ENCODE data around the gene MESP1.
A peak's percentile ranks its signal among the peaks of the same experiment; 100 is the strongest.

The MESP1 gene

DNA sequence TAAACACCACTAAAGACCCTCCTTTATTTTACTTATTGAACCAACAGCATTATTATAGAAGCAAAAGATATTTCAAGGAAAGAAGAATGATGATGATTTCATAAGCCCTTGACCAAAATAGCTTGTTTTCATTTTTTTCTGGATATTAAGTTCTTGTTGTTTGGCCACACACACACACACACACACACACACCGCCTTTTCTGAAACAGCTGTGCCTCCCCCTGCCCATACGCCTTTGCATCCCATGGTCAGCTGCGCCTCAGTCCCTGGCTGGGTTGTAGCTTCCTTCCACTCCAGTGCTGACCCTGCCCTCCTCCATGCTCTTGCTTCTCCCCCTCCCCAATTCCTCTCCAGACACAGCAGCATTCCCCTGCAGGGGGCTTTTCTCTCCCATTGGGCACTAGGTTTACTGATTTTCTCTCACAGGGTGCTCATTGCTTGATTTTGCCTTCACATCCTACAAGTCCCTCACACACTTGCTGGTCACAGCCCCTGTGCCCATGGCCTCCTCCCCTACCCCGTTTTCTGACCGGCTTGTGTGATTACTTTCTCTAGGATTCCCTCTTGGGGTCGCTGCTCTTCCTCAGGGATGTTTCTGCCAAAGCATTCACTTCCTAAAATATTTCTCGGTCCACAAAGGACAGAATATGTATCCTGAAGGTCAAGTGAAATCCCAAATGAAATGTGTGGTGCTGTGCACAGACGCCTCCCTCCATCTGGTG lies 18.4 kb downstream of the MESP1 start:
- Histone ChIP-seq H3K36me3 (ENCODE audit: control insufficient read depth in 1 of 2, insufficient read depth in 2 of 2, low read depth in 1 of 2, low read length in 2 of 2) (no peaks in the 10 kb centered on the region), H3K9ac (ENCODE audit: low read length) (no peak overlapping the region), H3K14ac (ENCODE audit: low read length in 2 of 2) (no peak overlapping the region), H2BK5ac (ENCODE audit: low read depth, low read length, poor library complexity, severe bottlenecking) (no peak overlapping the region), H3K27ac (ENCODE audit: low read length, poor library complexity, severe bottlenecking) (no peak overlapping the region), H2BK15ac (ENCODE audit: low read depth, poor library complexity, severe bottlenecking) (no peak overlapping the region), H3K4me1 (ENCODE audit: control insufficient read depth, insufficient read depth, low read depth, low read length) (no peaks in the 10 kb centered on the region), H2AFZ (ENCODE audit: low read depth, low read length) (no peak overlapping the region), H3K4me3 (ENCODE audit: insufficient read depth in 1 of 2, low read depth in 1 of 2, low read length in 2 of 2) (no peak overlapping the region), H2BK12ac (ENCODE audit: low read length in 2 of 2) (no peak overlapping the region), H3K27me3 (ENCODE audit: control insufficient read depth in 1 of 2, insufficient read depth in 1 of 2, low read length in 2 of 2) (peaks cover 67 to 79% of the 10 kb centered on the region in 2 experiments), H3K79me1 (replicated peaks; ENCODE audit: low read length, poor library complexity, severe bottlenecking) (no peaks in the 10 kb centered on the region), H3K23ac (ENCODE audit: low read length in 2 of 2) (no peak overlapping the region), H3K18ac (ENCODE audit: low read depth in 1 of 2, low read length in 2 of 2) (no peak overlapping the region), H2AK5ac (ENCODE audit: low read length, severe bottlenecking) (no peak overlapping the region), H4K91ac (ENCODE audit: low read length) (no peak overlapping the region), H3K9me3 (ENCODE audit: control insufficient read depth, low read length) (no peaks in the 10 kb centered on the region), H4K8ac (ENCODE audit: low read length) (no peak overlapping the region), H3K4ac (ENCODE audit: low read depth in 1 of 2, low read length in 2 of 2) (no peak overlapping the region), H2BK120ac (ENCODE audit: low read depth, low read length) (no peak overlapping the region), H3K4me2 (ENCODE audit: low read length, poor library complexity, severe bottlenecking) (no peak overlapping the region)
- DNase-seq, result no peak
- WGBS, result 69% methylated on average over 8 of the region's 8 CpGs

DNA sequence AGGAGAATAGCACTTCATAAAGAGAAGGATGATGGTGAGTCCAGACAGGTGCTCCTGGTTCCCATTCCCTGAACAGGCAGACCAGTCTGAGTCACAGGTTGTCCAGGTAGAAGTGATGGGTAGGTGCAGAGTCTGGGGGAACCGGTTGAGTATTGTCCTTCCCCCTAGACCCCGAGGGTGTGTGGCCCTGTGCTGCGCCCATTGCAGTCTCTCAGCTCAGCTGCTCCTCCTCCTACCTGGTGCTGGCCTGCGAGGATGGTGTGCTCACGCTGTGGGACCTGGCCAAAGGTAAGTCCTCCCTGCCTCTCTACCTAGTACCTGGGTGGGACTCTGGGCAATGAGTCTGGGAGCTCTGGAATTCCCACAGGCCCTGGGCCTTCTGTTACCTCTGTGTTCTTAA lies 19.8 kb downstream of the MESP1 start:
- Histone ChIP-seq H3K4me2 (ENCODE audit: low read length, poor library complexity, severe bottlenecking) (no peak overlapping the region), H2BK12ac (ENCODE audit: low read length in 2 of 2) (no peak overlapping the region), H3K27ac (ENCODE audit: low read length, poor library complexity, severe bottlenecking) (no peak overlapping the region), H3K9ac (ENCODE audit: low read length) (no peak overlapping the region), H2AFZ (ENCODE audit: low read depth, low read length) (no peak overlapping the region), H3K79me1 (replicated peaks; ENCODE audit: low read length, poor library complexity, severe bottlenecking) (no peaks in the 10 kb centered on the region), H2BK5ac (ENCODE audit: low read depth, low read length, poor library complexity, severe bottlenecking) (no peak overlapping the region), H3K4ac (ENCODE audit: low read depth in 1 of 2, low read length in 2 of 2) (no peak overlapping the region), H4K8ac (ENCODE audit: low read length) (no peak overlapping the region), H2BK15ac (ENCODE audit: low read depth, poor library complexity, severe bottlenecking) (no peak overlapping the region), H3K23ac (ENCODE audit: low read length in 2 of 2) (peak overlapping the region in 1 of 2 experiments; percentile 65), H4K91ac (ENCODE audit: low read length) (no peak overlapping the region), H3K9me3 (ENCODE audit: control insufficient read depth, low read length) (no peaks in the 10 kb centered on the region), H3K4me3 (ENCODE audit: insufficient read depth in 1 of 2, low read depth in 1 of 2, low read length in 2 of 2) (no peak overlapping the region), H3K14ac (ENCODE audit: low read length in 2 of 2) (peak overlapping the region in 1 of 2 experiments; percentile 11), H2BK120ac (ENCODE audit: low read depth, low read length) (no peak overlapping the region), H3K36me3 (ENCODE audit: control insufficient read depth in 1 of 2, insufficient read depth in 2 of 2, low read depth in 1 of 2, low read length in 2 of 2) (no peaks in the 10 kb centered on the region), H3K4me1 (ENCODE audit: control insufficient read depth, insufficient read depth, low read depth, low read length) (no peaks in the 10 kb centered on the region), H2AK5ac (ENCODE audit: low read length, severe bottlenecking) (no peak overlapping the region), H3K27me3 (ENCODE audit: control insufficient read depth in 1 of 2, insufficient read depth in 1 of 2, low read length in 2 of 2) (peaks cover 68 to 70% of the 10 kb centered on the region in 2 experiments), H3K18ac (ENCODE audit: low read depth in 1 of 2, low read length in 2 of 2) (no peak overlapping the region)
- no peak for DNase-seq
- 91% methylated on average over 5 of the region's 5 CpGs for WGBS

DNA sequence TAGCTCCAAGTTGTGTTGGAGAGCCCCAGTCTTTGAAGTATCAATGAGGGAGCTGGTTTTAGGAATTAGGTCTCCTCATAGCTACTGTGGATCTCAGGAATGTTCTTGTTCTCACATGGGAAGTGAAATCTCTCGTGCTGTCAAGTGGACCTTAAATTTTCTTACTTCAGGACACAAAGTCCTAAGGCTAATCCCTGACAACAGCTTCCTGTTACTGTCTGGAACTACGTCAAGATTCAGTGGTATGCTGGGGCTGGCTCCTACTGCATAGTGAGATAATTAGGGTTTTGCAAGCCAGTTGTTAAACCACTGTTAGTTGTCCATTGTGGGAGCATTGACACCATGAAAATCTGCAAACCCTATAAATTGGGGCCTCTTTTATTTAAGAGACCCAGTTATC lies 22.8 kb downstream of the MESP1 start:
- H2BK15ac ChIP-seq (ENCODE audit: low read depth, poor library complexity, severe bottlenecking), result no peak overlapping the region
- H3K79me1 ChIP-seq (replicated peaks; ENCODE audit: low read length, poor library complexity, severe bottlenecking), result no peaks in the 10 kb centered on the region
- H4K91ac ChIP-seq (ENCODE audit: low read length), result no peak overlapping the region
- H3K4me3 ChIP-seq (ENCODE audit: insufficient read depth in 1 of 2, low read depth in 1 of 2, low read length in 2 of 2), result no peak overlapping the region
- no peak overlapping the region for H2AK5ac ChIP-seq (ENCODE audit: low read length, severe bottlenecking)
- no peak overlapping the region for H3K18ac ChIP-seq (ENCODE audit: low read depth in 1 of 2, low read length in 2 of 2)
- WGBS, result 8% methylated on average over 2 of the region's 2 CpGs
- no peak overlapping the region for H4K8ac ChIP-seq (ENCODE audit: low read length)
- H2BK120ac ChIP-seq (ENCODE audit: low read depth, low read length), result no peak overlapping the region
- H3K9ac ChIP-seq (ENCODE audit: low read length), result no peak overlapping the region
- H3K36me3 ChIP-seq (ENCODE audit: control insufficient read depth in 1 of 2, insufficient read depth in 2 of 2, low read depth in 1 of 2, low read length in 2 of 2), result no peaks in the 10 kb centered on the region
- H3K14ac ChIP-seq (ENCODE audit: low read length in 2 of 2), result no peak overlapping the region
- no peak overlapping the region for H2BK12ac ChIP-seq (ENCODE audit: low read length in 2 of 2)
- DNase-seq, result peak; percentile 77
- H3K27ac ChIP-seq (ENCODE audit: low read length, poor library complexity, severe bottlenecking), result no peak overlapping the region
- H2BK5ac ChIP-seq (ENCODE audit: low read depth, low read length, poor library complexity, severe bottlenecking), result no peak overlapping the region
- peaks cover 39 to 44% of the 10 kb centered on the region in 2 experiments for H3K27me3 ChIP-seq (ENCODE audit: control insufficient read depth in 1 of 2, insufficient read depth in 1 of 2, low read length in 2 of 2)
- no peak overlapping the region for H3K23ac ChIP-seq (ENCODE audit: low read length in 2 of 2)
- H3K9me3 ChIP-seq (ENCODE audit: control insufficient read depth, low read length), result peaks cover 4% of the 10 kb centered on the region
- H3K4ac ChIP-seq (ENCODE audit: low read depth in 1 of 2, low read length in 2 of 2), result no peak overlapping the region
- H3K4me1 ChIP-seq (ENCODE audit: control insufficient read depth, insufficient read depth, low read depth, low read length), result no peaks in the 10 kb centered on the region
- no peak overlapping the region for H3K4me2 ChIP-seq (ENCODE audit: low read length, poor library complexity, severe bottlenecking)
- H2AFZ ChIP-seq (ENCODE audit: low read depth, low read length), result no peak overlapping the region

DNA sequence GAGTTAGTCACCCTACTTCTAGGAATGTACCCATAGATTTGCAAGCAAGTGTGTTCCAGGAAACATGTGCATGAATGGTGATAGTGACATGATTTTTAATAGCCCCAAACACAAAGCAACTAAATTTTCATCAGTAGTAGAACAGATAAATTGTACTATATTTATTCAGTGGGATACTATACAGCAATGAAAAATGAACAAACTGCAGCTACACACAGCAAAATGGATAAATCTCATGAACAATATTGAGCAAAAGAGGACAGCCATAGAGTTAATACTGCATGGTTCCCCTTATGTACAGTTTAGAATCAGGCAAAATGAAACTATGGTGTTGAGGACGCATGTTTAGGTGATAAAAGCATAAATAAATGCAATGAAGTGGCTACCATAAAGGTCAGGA lies 26.0 kb downstream of the MESP1 start:
- H3K27me3 ChIP-seq (ENCODE audit: control insufficient read depth in 1 of 2, insufficient read depth in 1 of 2, low read length in 2 of 2), result peaks cover 23 to 24% of the 10 kb centered on the region in 2 experiments

More for the DNA sequence above, 26.0 kb downstream of the MESP1 start:
- Histone ChIP-seq H3K14ac (ENCODE audit: low read length in 2 of 2) (no peak overlapping the region), H3K27ac (ENCODE audit: low read length, poor library complexity, severe bottlenecking) (no peak overlapping the region), H3K4me2 (ENCODE audit: low read length, poor library complexity, severe bottlenecking) (no peak overlapping the region), H2BK120ac (ENCODE audit: low read depth, low read length) (no peak overlapping the region), H3K79me1 (replicated peaks; ENCODE audit: low read length, poor library complexity, severe bottlenecking) (no peaks in the 10 kb centered on the region), H3K9me3 (ENCODE audit: control insufficient read depth, low read length) (peaks cover 4% of the 10 kb centered on the region), H4K8ac (ENCODE audit: low read length) (no peak overlapping the region), H2AFZ (ENCODE audit: low read depth, low read length) (no peak overlapping the region), H3K4me3 (ENCODE audit: insufficient read depth in 1 of 2, low read depth in 1 of 2, low read length in 2 of 2) (no peak overlapping the region), H2BK5ac (ENCODE audit: low read depth, low read length, poor library complexity, severe bottlenecking) (no peak overlapping the region), H3K4me1 (ENCODE audit: control insufficient read depth, insufficient read depth, low read depth, low read length) (no peaks in the 10 kb centered on the region), H3K36me3 (ENCODE audit: control insufficient read depth in 1 of 2, insufficient read depth in 2 of 2, low read depth in 1 of 2, low read length in 2 of 2) (no peaks in the 10 kb centered on the region), H2BK15ac (ENCODE audit: low read depth, poor library complexity, severe bottlenecking) (no peak overlapping the region), H3K23ac (ENCODE audit: low read length in 2 of 2) (no peak overlapping the region), H2BK12ac (ENCODE audit: low read length in 2 of 2) (no peak overlapping the region), H4K91ac (ENCODE audit: low read length) (no peak overlapping the region), H3K9ac (ENCODE audit: low read length) (no peak overlapping the region), H2AK5ac (ENCODE audit: low read length, severe bottlenecking) (no peak overlapping the region), H3K4ac (ENCODE audit: low read depth in 1 of 2, low read length in 2 of 2) (no peak overlapping the region), H3K18ac (ENCODE audit: low read depth in 1 of 2, low read length in 2 of 2) (no peak overlapping the region)
- DNase-seq, result no peak
- WGBS, result 93% methylated on average over 1 of the region's 1 CpG
